Peyer's patch (tissue), 4 donors: ENCODE measurements around the gene PHF2. TPM values are rescaled to one million over a fixed set of nuclear protein-coding genes. Genes with fewer than 3 reads are reported as not detected.

ENCODE experiments used
- DNase-seq, 3 donors: peaks; one replicate each; pipeline ENCODE4 v3.0.0-alpha.2; 2017 to 2019
- H3K27ac ChIP-seq, 4 donors: fragments of 200-600 bp; sonication (generic); one replicate each; pipeline ENCODE4 v1.5.1; 2016 to 2019
- H3K27me3 ChIP-seq, 2 donors: fragments of 200-600 bp; sonication (generic); one replicate each; pipeline ENCODE4 v1.5.1; 2019
- H3K36me3 ChIP-seq, 3 donors: fragments of 200-600 bp; sonication (generic); one replicate each; pipeline ENCODE4 v1.5.1; 2016 to 2019
- H3K4me1 ChIP-seq, 4 donors: fragments of 200-600 bp; sonication (generic); one replicate each; pipeline ENCODE4 v1.5.1; 2016 to 2019
- H3K4me3 ChIP-seq, 4 donors: fragments of 200-600 bp; sonication (generic); 1 replicate in 3 of 4; 2 replicates in 1 of 4; pipeline ENCODE4 v1.5.1; 2016 to 2019; ENCODE audit warnings: mild to moderate bottlenecking in 1 of 4
- H3K9me3 ChIP-seq, 4 donors: fragments of 200-600 bp; sonication (generic); one replicate each; pipeline ENCODE4 v1.5.1; 2016 to 2019; ENCODE audit warnings: mild to moderate bottlenecking in 1 of 4
- POLR2A ChIP-seq, 2 donors: fragments of 450-650 bp; IDR thresholded peaks; one replicate each; pipeline ENCODE4 v1.5.1; 2017; ENCODE audit warnings: antibody characterized with exemption in 2 of 2, mild to moderate bottlenecking in 2 of 2, moderate library complexity in 2 of 2
- total RNA-seq, 4 donors: library from RNA; depleted of rRNA; stranded (reverse); fragments of >200 nt; gene quantifications; one replicate each; pipeline ENCODE4 v1.1.0, GENCODE V29; 2016
- TF ChIP-seq, protein P1 (sequence below), 6 experiments: fragments of 450-650 bp in 4 of 6; fragments of 200-600 bp in 2 of 6; sonication (generic) in 1 of 6; IDR thresholded peaks; one replicate each; pipeline ENCODE4 v1.5.1; 2017 to 2019; ENCODE audit warnings: antibody characterized with exemption in 6 of 6, mild to moderate bottlenecking in 3 of 6, moderate library complexity in 1 of 6

PHF2 gene
- total RNA-seq, 4 donors from 2014 or later: 12.3 to 26.4 (median 19.5) TPM

DNA sequence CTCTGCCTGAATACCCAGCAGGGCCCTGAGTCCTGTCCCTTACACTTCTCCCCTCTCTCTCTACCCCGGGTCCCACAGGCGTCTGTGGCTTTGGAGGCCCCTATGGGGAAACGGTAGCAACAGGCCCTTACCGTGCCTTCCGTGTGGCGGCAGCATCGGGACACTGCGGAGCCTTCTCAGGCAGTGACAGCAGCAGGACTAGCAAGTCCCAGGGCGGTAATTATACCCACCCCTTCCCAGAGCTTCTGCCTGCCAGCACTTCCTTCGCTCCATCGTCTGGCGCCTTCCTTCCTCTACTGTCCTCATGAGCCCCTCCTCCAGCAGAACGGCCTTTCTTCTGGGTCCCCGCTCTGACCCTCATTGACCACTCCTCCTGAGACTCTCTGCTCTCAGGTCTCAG is 17.9 kb upstream of the PHF2 start:
- no peak overlapping the region for H3K4me3 ChIP-seq
- no peaks in the 10 kb centered on the region for H3K27me3 ChIP-seq
- no peak for DNase-seq
- H3K9me3 ChIP-seq: no peaks in the 10 kb centered on the region
- H3K36me3 ChIP-seq: peaks cover 0 to 91% (median 0%) of the 10 kb centered on the region in 3 donors
- H3K27ac ChIP-seq: no peak overlapping the region
- no peaks in the 10 kb centered on the region for H3K4me1 ChIP-seq
- TF ChIP-seq, protein P1, sequence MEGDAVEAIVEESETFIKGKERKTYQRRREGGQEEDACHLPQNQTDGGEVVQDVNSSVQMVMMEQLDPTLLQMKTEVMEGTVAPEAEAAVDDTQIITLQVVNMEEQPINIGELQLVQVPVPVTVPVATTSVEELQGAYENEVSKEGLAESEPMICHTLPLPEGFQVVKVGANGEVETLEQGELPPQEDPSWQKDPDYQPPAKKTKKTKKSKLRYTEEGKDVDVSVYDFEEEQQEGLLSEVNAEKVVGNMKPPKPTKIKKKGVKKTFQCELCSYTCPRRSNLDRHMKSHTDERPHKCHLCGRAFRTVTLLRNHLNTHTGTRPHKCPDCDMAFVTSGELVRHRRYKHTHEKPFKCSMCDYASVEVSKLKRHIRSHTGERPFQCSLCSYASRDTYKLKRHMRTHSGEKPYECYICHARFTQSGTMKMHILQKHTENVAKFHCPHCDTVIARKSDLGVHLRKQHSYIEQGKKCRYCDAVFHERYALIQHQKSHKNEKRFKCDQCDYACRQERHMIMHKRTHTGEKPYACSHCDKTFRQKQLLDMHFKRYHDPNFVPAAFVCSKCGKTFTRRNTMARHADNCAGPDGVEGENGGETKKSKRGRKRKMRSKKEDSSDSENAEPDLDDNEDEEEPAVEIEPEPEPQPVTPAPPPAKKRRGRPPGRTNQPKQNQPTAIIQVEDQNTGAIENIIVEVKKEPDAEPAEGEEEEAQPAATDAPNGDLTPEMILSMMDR (IDR thresholded peaks at IDR 0.05): no peak
- TF ChIP-seq POLR2A (IDR thresholded peaks at IDR 0.05): no peak

DNA sequence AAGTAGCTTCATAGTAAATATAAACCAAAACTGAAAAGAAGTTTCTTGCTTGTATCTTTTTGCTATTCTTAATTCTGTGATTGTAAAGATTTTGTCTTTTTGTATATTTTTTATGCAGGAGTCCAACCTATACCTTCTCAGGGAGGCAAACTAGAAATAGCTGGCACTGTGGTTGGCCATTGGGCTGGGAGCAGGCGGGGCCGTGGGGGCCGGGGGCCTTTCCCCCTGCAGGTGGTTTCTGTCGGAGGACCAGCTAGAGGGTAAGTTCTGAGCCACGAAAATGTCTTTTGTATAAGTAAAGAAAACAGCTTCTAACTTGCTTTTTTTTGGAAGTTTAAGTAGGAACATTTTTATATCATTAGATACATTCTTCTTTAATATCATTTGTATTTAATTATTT is 15.4 kb upstream of the PHF2 start:
- no peak for DNase-seq
- no peaks in the 10 kb centered on the region for H3K4me1 ChIP-seq
- H3K27me3 ChIP-seq: no peaks in the 10 kb centered on the region
- no peaks in the 10 kb centered on the region for H3K9me3 ChIP-seq
- H3K36me3 ChIP-seq: peaks cover 0 to 84% (median 0%) of the 10 kb centered on the region in 3 donors
- H3K4me3 ChIP-seq: no peak overlapping the region
- TF ChIP-seq, protein P1 (IDR thresholded peaks at IDR 0.05): no peak
- TF ChIP-seq POLR2A (IDR thresholded peaks at IDR 0.05): no peak
- H3K27ac ChIP-seq: no peak overlapping the region

DNA sequence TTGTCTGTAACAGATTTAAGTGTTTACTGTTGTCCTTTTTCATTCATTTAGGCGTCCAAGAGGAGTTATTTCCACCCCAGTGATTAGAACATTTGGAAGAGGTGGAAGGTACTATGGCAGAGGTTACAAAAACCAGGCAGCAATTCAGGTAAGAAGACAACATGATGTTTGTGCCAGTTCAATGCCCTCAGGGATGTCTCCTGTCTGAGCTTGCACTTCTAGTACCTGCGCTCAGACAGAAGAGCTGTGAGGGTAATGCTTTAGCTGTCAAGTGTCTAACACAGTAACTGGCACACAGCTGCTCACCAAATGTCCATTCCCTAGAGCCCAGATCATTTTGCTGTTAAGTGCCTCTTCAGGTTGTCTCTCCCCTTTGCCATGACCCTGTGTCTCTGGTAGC is 14.2 kb upstream of the PHF2 start:
- no peaks in the 10 kb centered on the region for H3K27me3 ChIP-seq
- H3K9me3 ChIP-seq: no peaks in the 10 kb centered on the region
- no peak overlapping the region for H3K4me3 ChIP-seq
- no peak overlapping the region for H3K27ac ChIP-seq
- TF ChIP-seq POLR2A (IDR thresholded peaks at IDR 0.05): no peak
- TF ChIP-seq, protein P1 (IDR thresholded peaks at IDR 0.05): no peak
- peaks cover 0 to 73% (median 0%) of the 10 kb centered on the region in 3 donors for H3K36me3 ChIP-seq
- DNase-seq: no peak
- H3K4me1 ChIP-seq: peaks cover 0 to 4% (median 1%) of the 10 kb centered on the region in 4 donors

DNA sequence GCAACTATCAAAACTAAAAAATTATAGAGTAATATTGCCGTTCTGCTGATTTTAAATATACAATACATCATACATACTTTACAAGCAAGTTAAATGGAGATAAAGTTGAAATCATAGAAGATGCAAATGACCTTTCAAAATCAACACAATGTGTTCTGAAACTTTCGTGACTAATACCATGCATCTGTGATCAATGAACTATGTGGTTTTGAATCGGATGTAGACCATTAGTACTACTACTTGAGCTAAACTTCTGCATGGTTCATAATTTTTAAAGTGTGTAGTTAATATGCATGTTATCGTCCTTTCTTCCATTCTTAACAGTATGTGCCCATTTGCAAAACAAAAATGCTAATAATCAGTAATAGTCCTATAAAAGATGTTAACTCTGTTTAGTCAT is 11.3 kb upstream of the PHF2 start:
- no peak for TF ChIP-seq POLR2A (IDR thresholded peaks at IDR 0.05)
- TF ChIP-seq, protein P1 (IDR thresholded peaks at IDR 0.05): no peak

DNA sequence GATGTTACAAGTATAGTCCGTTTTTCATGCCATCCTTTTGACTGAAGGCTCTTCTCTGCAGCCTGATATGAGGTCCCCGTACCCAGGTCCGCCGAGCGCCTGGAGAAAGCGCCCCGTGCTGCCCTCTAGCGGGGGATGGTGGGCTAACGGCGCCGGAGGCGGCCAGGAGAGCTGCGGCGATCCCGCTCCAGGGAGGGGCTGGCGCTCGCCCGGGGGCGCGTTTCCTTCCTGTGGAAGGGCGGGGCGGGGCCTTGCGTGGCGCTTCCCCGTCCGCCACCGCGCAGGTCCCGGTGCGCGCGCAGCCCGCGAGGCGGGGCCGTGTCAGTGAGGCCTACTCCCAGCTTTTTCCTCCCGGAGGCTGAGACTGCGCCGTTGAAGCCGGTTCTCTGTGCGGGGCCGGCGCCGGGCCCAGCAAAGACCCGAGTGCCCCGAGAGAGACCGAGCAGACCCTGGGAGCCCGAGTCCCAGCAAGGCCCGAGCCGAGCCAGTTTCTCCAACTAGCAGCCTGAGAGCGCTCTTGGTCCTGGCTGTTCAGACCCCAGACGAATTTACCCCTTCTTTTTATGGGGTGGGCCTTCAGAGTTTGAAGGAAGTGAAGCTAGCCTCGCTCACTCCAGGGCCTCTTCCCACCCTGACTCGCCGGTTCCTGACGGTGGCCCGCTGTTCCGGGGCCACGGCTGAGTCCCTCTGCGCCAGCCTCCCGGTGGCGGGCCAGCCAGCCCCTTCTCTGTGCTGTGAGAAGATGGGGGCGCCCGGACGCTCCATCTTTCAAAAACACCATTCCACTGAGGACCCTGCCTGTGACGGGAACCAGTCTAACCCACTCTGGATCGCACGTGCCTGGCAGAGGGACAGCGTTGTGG is 9.7 kb upstream of the PHF2 start:
- Histone ChIP-seq H3K36me3 (peaks cover 0 to 35% (median 0%) of the 10 kb centered on the region in 3 donors), H3K4me3 (peak overlapping the region; percentile 50 to 69 (median 56)), H3K9me3 (no peaks in the 10 kb centered on the region), H3K27ac (peak overlapping the region; percentile 91 to 94 (median 92)), H3K4me1 (peaks cover 0 to 9% (median 3%) of the 10 kb centered on the region in 4 donors), H3K27me3 (no peaks in the 10 kb centered on the region)
- DNase-seq: peak; percentile 96 to 100 (median 99)
- TF ChIP-seq, protein P1 (IDR thresholded peaks at IDR 0.05): peak; percentile 96 to 98 (median 98)
- TF ChIP-seq POLR2A (IDR thresholded peaks at IDR 0.05): peak; percentile 83 to 95

More for the DNA sequence above, 11.3 kb upstream of the PHF2 start:
- no peak for DNase-seq
- Histone ChIP-seq H3K4me1 (peaks cover 0 to 9% (median 3%) of the 10 kb centered on the region in 4 donors), H3K27me3 (no peaks in the 10 kb centered on the region), H3K27ac (no peak overlapping the region), H3K4me3 (no peak overlapping the region), H3K9me3 (no peaks in the 10 kb centered on the region), H3K36me3 (peaks cover 0 to 43% (median 0%) of the 10 kb centered on the region in 3 donors)
